PFSK-1 (cell line): Measurements from ENCODE around the gene ENTREP3.

Experiments
- FOXP2 ChIP-seq: optimal IDR thresholded peaks from 2 replicates; pipeline ENCODE3; 2011; ENCODE audit warnings: borderline replicate concordance, control low read depth, inconsistent platforms; ENCODE audit not compliant: insufficient read depth; ENCODE audit errors: extremely low read length, extremely low read depth
- POLR2AphosphoS5 ChIP-seq: IDR thresholded peaks from 2 replicates; pipeline ENCODE4 v1.6.1; 2012; ENCODE audit warnings: low read depth, mild to moderate bottlenecking, control low read depth, low read length, moderate library complexity
- SIN3A ChIP-seq: IDR thresholded peaks from 2 replicates; pipeline ENCODE4 v1.6.1; 2012; ENCODE audit warnings: mild to moderate bottlenecking, low read length, moderate library complexity, borderline replicate concordance; ENCODE audit not compliant: insufficient read depth
- TAF1 ChIP-seq: IDR thresholded peaks from 2 replicates; pipeline ENCODE4 v1.6.1; 2012; ENCODE audit warnings: low read length, control low read depth, borderline replicate concordance; ENCODE audit not compliant: insufficient read depth
- TF ChIP-seq, protein P1 (sequence below), 2 experiments: IDR thresholded peaks; 2 replicates each; pipeline versions ENCODE4 v1.6.1 to v1.8.0; 2011 to 2012; ENCODE audit warnings: low read depth in 2 of 2, low read length in 2 of 2, control low read depth in 1 of 2, inconsistent platforms in 1 of 2, mild to moderate bottlenecking in 1 of 2, moderate library complexity in 1 of 2; ENCODE audit not compliant: insufficient read depth in 1 of 2

DNA sequence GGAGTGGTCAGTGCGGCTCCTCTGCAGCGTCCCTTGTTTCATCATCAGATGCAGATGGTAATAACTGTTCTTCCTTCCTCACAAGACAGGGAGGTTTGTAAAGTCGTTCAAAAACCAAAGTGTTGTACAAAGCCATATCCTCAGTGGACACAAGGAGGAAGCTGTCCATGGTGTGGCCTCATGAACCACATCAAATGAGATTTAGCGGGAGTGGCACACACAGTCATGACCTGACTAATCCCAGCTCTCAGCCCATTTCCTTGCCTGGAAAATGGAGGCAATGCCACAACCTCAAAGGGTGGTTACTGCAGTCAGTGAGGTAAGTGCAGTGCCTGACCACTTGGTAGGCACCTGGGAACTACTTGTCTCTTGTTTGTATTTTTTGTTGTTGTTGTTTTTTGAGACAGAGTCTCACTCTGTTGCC, 13.4 kb downstream of the ENTREP3 start:
- TF ChIP-seq POLR2AphosphoS5 (no peak), SIN3A (no peak), TAF1 (no peak), FOXP2 (no peak)
- TF ChIP-seq, protein P1, sequence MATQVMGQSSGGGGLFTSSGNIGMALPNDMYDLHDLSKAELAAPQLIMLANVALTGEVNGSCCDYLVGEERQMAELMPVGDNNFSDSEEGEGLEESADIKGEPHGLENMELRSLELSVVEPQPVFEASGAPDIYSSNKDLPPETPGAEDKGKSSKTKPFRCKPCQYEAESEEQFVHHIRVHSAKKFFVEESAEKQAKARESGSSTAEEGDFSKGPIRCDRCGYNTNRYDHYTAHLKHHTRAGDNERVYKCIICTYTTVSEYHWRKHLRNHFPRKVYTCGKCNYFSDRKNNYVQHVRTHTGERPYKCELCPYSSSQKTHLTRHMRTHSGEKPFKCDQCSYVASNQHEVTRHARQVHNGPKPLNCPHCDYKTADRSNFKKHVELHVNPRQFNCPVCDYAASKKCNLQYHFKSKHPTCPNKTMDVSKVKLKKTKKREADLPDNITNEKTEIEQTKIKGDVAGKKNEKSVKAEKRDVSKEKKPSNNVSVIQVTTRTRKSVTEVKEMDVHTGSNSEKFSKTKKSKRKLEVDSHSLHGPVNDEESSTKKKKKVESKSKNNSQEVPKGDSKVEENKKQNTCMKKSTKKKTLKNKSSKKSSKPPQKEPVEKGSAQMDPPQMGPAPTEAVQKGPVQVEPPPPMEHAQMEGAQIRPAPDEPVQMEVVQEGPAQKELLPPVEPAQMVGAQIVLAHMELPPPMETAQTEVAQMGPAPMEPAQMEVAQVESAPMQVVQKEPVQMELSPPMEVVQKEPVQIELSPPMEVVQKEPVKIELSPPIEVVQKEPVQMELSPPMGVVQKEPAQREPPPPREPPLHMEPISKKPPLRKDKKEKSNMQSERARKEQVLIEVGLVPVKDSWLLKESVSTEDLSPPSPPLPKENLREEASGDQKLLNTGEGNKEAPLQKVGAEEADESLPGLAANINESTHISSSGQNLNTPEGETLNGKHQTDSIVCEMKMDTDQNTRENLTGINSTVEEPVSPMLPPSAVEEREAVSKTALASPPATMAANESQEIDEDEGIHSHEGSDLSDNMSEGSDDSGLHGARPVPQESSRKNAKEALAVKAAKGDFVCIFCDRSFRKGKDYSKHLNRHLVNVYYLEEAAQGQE (IDR thresholded peaks at IDR 0.05; ENCODE audit: insufficient read depth in 1 of 2, low read depth in 2 of 2, low read length in 2 of 2): peak; percentile 50 to 74; a peak in 3 of 4 replicates
